Endothelial cell of umbilical vein (primary cell): Measurements from ENCODE around the gene IGFL3. TPM values are rescaled to one million over a fixed set of nuclear protein-coding genes. Genes with fewer than 3 reads are reported as not detected.

Experiments
- BruUV-seq: library from RNA; stranded (reverse); fragments of 400-500 nt; replicated peaks from 2 replicates; lab custom pipeline; 2021; lab: Mats Ljungman, UMichigan
- CTCF ChIA-PET: fragments of 300-600, 350-600 bp; sonication (Branson Sonifier 250); formaldehyde crosslinking; loops from one replicate; lab custom pipeline; 2021; ENCODE audit warnings: antibody characterized with exemption, inconsistent platforms; lab: Charles Lee
- POLR2A ChIA-PET: fragments of 300-600, 350-600 bp; sonication (Branson Sonifier 250); formaldehyde crosslinking; loops from one replicate; lab custom pipeline; 2021; ENCODE audit warnings: antibody characterized with exemption, inconsistent platforms; lab: Charles Lee
- DNase-seq: peaks from one replicate; pipeline ENCODE4 v3.0.0-alpha.2; 2011; ENCODE audit warnings: low read depth, low spot score
- FAIRE-seq: peaks from 2 replicates; lab custom pipeline; 2011; peaks lifted over from hg19 to GRCh38; lab: Jason Lieb, UNC
- H2AFZ ChIP-seq: 2 replicates; pipeline ENCODE4 v1.6.0; 2012; ENCODE audit warnings: low read depth, low read length, control low read depth, inconsistent platforms
- H3K27ac ChIP-seq: 2 replicates; pipeline ENCODE4 v1.5.1; 2011; ENCODE audit warnings: low read depth, mild to moderate bottlenecking, control low read depth, low read length, moderate library complexity; ENCODE audit not compliant: insufficient read depth
- H3K27me3 ChIP-seq, 2 experiments: 2 replicates each; pipeline versions ENCODE4 v1.6.0 to v1.6.1; 2011; ENCODE audit warnings: low read length in 2 of 2, mixed read lengths in 1 of 2; ENCODE audit not compliant: control insufficient read depth in 2 of 2, insufficient read depth in 2 of 2
- H3K36me3 ChIP-seq, 2 experiments: 2 replicates in 1 of 2; 3 replicates in 1 of 2; pipeline ENCODE4 v1.5.1; 2011; ENCODE audit warnings: low read length in 2 of 2, mild to moderate bottlenecking in 1 of 2, moderate library complexity in 1 of 2; ENCODE audit not compliant: control insufficient read depth in 2 of 2, insufficient read depth in 2 of 2; ENCODE audit errors: extremely low read depth in 1 of 2
- H3K4me1 ChIP-seq: 3 replicates; pipeline ENCODE4 v1.5.1; 2011; ENCODE audit warnings: mild to moderate bottlenecking, low read length; ENCODE audit not compliant: control insufficient read depth, insufficient read depth; ENCODE audit errors: extremely low read depth
- H3K4me2 ChIP-seq: 2 replicates; pipeline ENCODE4 v1.6.1; 2011; ENCODE audit warnings: low read length, control low read depth, mixed read lengths; ENCODE audit not compliant: insufficient read depth
- H3K4me3 ChIP-seq, 3 experiments: fragments of 200-600 bp in 1 of 3; sonication (generic), shearing (Covaris generic) in 1 of 3; replicated peaks in 1 of 3; 2 replicates each; pipeline ENCODE4 v1.5.1; 2011 to 2016; ENCODE audit warnings: control low read depth in 3 of 3, low read length in 3 of 3, mild to moderate bottlenecking in 2 of 3, inconsistent platforms in 1 of 3, low read depth in 1 of 3, moderate library complexity in 1 of 3; ENCODE audit not compliant: insufficient read depth in 1 of 3
- H3K79me2 ChIP-seq: 2 replicates; pipeline ENCODE4 v1.6.0; 2012; ENCODE audit warnings: low read length, inconsistent platforms; ENCODE audit not compliant: control insufficient read depth, insufficient read depth
- H3K9ac ChIP-seq: replicated peaks from 2 replicates; pipeline ENCODE3; 2011; ENCODE audit warnings: low read length, control low read depth; ENCODE audit not compliant: insufficient read depth; ENCODE audit errors: extremely low read depth
- H3K9me1 ChIP-seq: replicated peaks from 3 replicates; pipeline ENCODE4 v1.6.0; 2011; ENCODE audit warnings: mild to moderate bottlenecking, low read length; ENCODE audit not compliant: control insufficient read depth, insufficient read depth; ENCODE audit errors: extremely low read depth
- H3K9me3 ChIP-seq: replicated peaks from 2 replicates; pipeline ENCODE4 v1.5.1; 2012; ENCODE audit warnings: low read length, inconsistent platforms; ENCODE audit not compliant: control insufficient read depth, insufficient read depth
- H4K20me1 ChIP-seq: replicated peaks from 2 replicates; pipeline ENCODE3; 2011; ENCODE audit warnings: mild to moderate bottlenecking, low read length; ENCODE audit not compliant: control insufficient read depth, insufficient read depth; ENCODE audit errors: extremely low read depth
- CTCF ChIP-seq, 2 donors: IDR thresholded peaks; 1 replicate in 1 of 2; 2 replicates in 1 of 2; pipeline ENCODE4 v1.5.1; 2011; ENCODE audit warnings: low read length in 2 of 2, mild to moderate bottlenecking in 2 of 2, moderate library complexity in 2 of 2, control low read depth in 1 of 2, inconsistent platforms in 1 of 2, low read depth in 1 of 2; ENCODE audit not compliant: insufficient read depth in 1 of 2; ENCODE audit errors: extremely low read depth in 1 of 2
- EZH2 ChIP-seq: IDR thresholded peaks from 2 replicates; pipeline ENCODE4 v1.6.1; 2012; ENCODE audit warnings: borderline replicate concordance, low read depth, mild to moderate bottlenecking, moderate library complexity, low read length, inconsistent platforms; ENCODE audit not compliant: severe bottlenecking
- FOS ChIP-seq: IDR thresholded peaks from 2 replicates; pipeline ENCODE4 v1.6.1; 2011; ENCODE audit warnings: mild to moderate bottlenecking, low read length, moderate library complexity, borderline replicate concordance; ENCODE audit not compliant: insufficient read depth
- GATA2 ChIP-seq: IDR thresholded peaks from 2 replicates; pipeline ENCODE4 v1.7.0; 2011; ENCODE audit warnings: low read depth, mild to moderate bottlenecking, moderate library complexity, mixed read lengths, low read length; ENCODE audit not compliant: insufficient read length, insufficient read depth
- JUN ChIP-seq: IDR thresholded peaks from 2 replicates; pipeline ENCODE4 v1.6.1; 2011; ENCODE audit warnings: borderline replicate concordance, low read depth; ENCODE audit not compliant: insufficient read length, insufficient read depth
- MAX ChIP-seq: IDR thresholded peaks from 2 replicates; pipeline ENCODE4 v1.6.1; 2011; ENCODE audit not compliant: insufficient read depth, insufficient read length
- MYC ChIP-seq: IDR thresholded peaks from one replicate; pipeline ENCODE4 v1.6.1; 2011; ENCODE audit warnings: mild to moderate bottlenecking, low read depth, low read length
- POLR2A ChIP-seq: IDR thresholded peaks from 2 replicates; pipeline ENCODE4 v1.6.1; 2012; ENCODE audit warnings: low read depth, mild to moderate bottlenecking, control low read depth, low read length
- POLR2AphosphoS5 ChIP-seq: IDR thresholded peaks from 2 replicates; pipeline ENCODE4 v1.6.1; 2012; ENCODE audit warnings: low read depth, mild to moderate bottlenecking, control low read depth, low read length, moderate library complexity; ENCODE audit not compliant: insufficient read depth
- dilution Hi-C: fragments of 300-500 bp; cut with MboI; formaldehyde crosslinking; loops from one replicate; pipeline ENCODE4 v1.15.0; 2019; ENCODE audit warnings: low sequenced_read_pairs; ENCODE audit not compliant: extremely low pct_ligation_motif_present
- intact Hi-C: fragments of 100-400 bp; cut with micrococcal nuclease; formaldehyde crosslinking; loops from one replicate; pipeline ENCODE4 v1.10.0; 2022
- polyA plus RNA-seq, 4 experiments: library from polyadenylated mRNA; depleted of rRNA in 3 of 4; stranded (reverse) in 3 of 4; unstranded in 1 of 4; fragments of >200 nt; gene quantifications; 2 replicates each; pipeline versions ENCODE4 v1.2.1 to v1.2.3, GENCODE V29; 2011 to 2012; ENCODE audit warnings: missing spikeins in 1 of 4
- total RNA-seq: library from RNA; stranded (reverse); gene quantifications from 2 replicates; pipeline ENCODE4 v1.2.3, GENCODE V29; 2021

IGFL3 gene
- total and polyA plus RNA-seq, 2 donors (not counting 3 experiments of a cell fraction or from before 2014, with no cell fraction given), result not detected

- Histone ChIP-seq H3K79me2 (no peaks in the 10 kb centered on the region), H3K27me3 (peaks cover 13 to 49% of the 10 kb centered on the region in 2 experiments), H3K9ac (no peak overlapping the region), H3K9me3 (no peaks in the 10 kb centered on the region), H2AFZ (no peak overlapping the region), H3K4me3 (no peak overlapping the region), H4K20me1 (no peaks in the 10 kb centered on the region), H3K4me2 (no peak overlapping the region), H3K27ac (no peak overlapping the region), H3K9me1 (no peaks in the 10 kb centered on the region), H3K4me1 (no peaks in the 10 kb centered on the region), H3K36me3 (no peaks in the 10 kb centered on the region)
- TF ChIP-seq FOS, result no peak
- TF ChIP-seq POLR2A, result no peak
- no peak for TF ChIP-seq JUN
- TF ChIP-seq MAX, result no peak
- no peak for TF ChIP-seq POLR2AphosphoS5
- no peak for TF ChIP-seq MYC
- TF ChIP-seq EZH2, result no peak
- no peak for TF ChIP-seq GATA2
- no peak for TF ChIP-seq CTCF (IDR thresholded peaks at IDR 0.05; ENCODE audit: extremely low read depth in 1 of 2, insufficient read depth in 1 of 2, low read depth in 1 of 2, low read length in 2 of 2)
- CTCF ChIA-PET, result no interaction called here
- no TSS peak for BruUV-seq
- no peak for FAIRE-seq
- POLR2A ChIA-PET, result no interaction called here
- dilution Hi-C loops (no loop called here), intact Hi-C loops (no loop called here)
- DNase-seq, result no peak
These were observed 16.9 kb upstream of the IGFL3 start for GRCh38 chr19:46141421-46141820.
